ENCODE data around the gene MIS18A.
"Not testable (repeated sequence)": the region's sequence is repeated elsewhere in the genome, so short reads cannot be mapped to it uniquely, and the experiment has no call there.

MIS18A gene

GRCh38 chr21:32278518-32279376 lies at the start of gene MIS18A:
Gene MIS18A (minus strand): TSS chr21:32279049. CDS start chr21:32279014, 35 bp downstream.
- peak; percentile 97 for DNase-seq

- DNase-seq = no peak
Observed at GRCh38 chr21:32328595-32328994, 49.7 kb upstream of the MIS18A start.

GRCh38 chr21:32325706-32326105 lies 46.9 kb upstream of the MIS18A start:
- DNase-seq = no peak

- DNase-seq = no peak
Observed at GRCh38 chr21:32322676-32323075, 43.8 kb upstream of the MIS18A start.

GRCh38 chr21:32322103-32322502 lies 43.3 kb upstream of the MIS18A start:
- no peak for DNase-seq

- DNase-seq = no peak
Observed at GRCh38 chr21:32321480-32321879, 42.6 kb upstream of the MIS18A start.

- DNase-seq = no peak
Observed at GRCh38 chr21:32320726-32321125, 41.9 kb upstream of the MIS18A start.

GRCh38 chr21:32320059-32320458 lies 41.2 kb upstream of the MIS18A start:
- DNase-seq = no peak

GRCh38 chr21:32319012-32319411 lies 40.2 kb upstream of the MIS18A start:
- DNase-seq = no peak

- DNase-seq = no peak
Observed at GRCh38 chr21:32317726-32318125, 38.9 kb upstream of the MIS18A start.

- no peak for DNase-seq
Observed at GRCh38 chr21:32316361-32317215, 37.7 kb upstream of the MIS18A start.

GRCh38 chr21:32315511-32316281 lies 36.8 kb upstream of the MIS18A start:
- no peak for DNase-seq

GRCh38 chr21:32314806-32315205 lies 36.0 kb upstream of the MIS18A start:
- no peak for DNase-seq

- no peak for DNase-seq
Observed at GRCh38 chr21:32312976-32313375, 34.1 kb upstream of the MIS18A start.

GRCh38 chr21:32312326-32312725 lies 33.5 kb upstream of the MIS18A start:
- no peak for DNase-seq

- no peak for DNase-seq
Observed at GRCh38 chr21:32311621-32312020, 32.8 kb upstream of the MIS18A start.

- DNase-seq = not testable (repeated sequence)
Observed at GRCh38 chr21:32310976-32311375, 32.1 kb upstream of the MIS18A start.

GRCh38 chr21:32309906-32310460 lies 31.1 kb upstream of the MIS18A start:
- no peak for DNase-seq

- no peak for DNase-seq
Observed at GRCh38 chr21:32308696-32309095, 29.8 kb upstream of the MIS18A start.

- DNase-seq = no peak
Observed at GRCh38 chr21:32307706-32308105, 28.9 kb upstream of the MIS18A start.

- DNase-seq = no peak
Observed at GRCh38 chr21:32306021-32306780, 27.4 kb upstream of the MIS18A start.

GRCh38 chr21:32304998-32305397 lies 26.1 kb upstream of the MIS18A start:
- DNase-seq = no peak

Data from hematopoietic multipotent progenitor cell treated with erythropoietin and hydrocortisone succinate and interleukin-3 and kit ligand, for 4 days (in vitro differentiated cells).